ENCODE results near the gene CSNK1G2.

CSNK1G2 gene

GRCh38 chr19:1992759-1993260 lies 51.8 kb downstream of the CSNK1G2 start:
- Histone ChIP-seq H3K4me1 (ENCODE audit: control insufficient read depth, low read depth, low read length) (no peaks in the 10 kb centered on the region), H2AK5ac (ENCODE audit: low read length) (no peak overlapping the region), H3K4me3 (ENCODE audit: low read length) (no peak overlapping the region), H2BK15ac (replicated peaks; ENCODE audit: low read depth) (no peak overlapping the region), H2BK5ac (ENCODE audit: low read length) (no peak overlapping the region), H4K8ac (ENCODE audit: low read depth, low read length) (no peak overlapping the region), H3K79me1 (ENCODE audit: low read length) (no peaks in the 10 kb centered on the region), H3K18ac (ENCODE audit: low read length) (no peak overlapping the region), H3K27me3 (ENCODE audit: insufficient read depth, low read length, poor library complexity) (no peaks in the 10 kb centered on the region), H4K5ac (ENCODE audit: low read length) (no peak overlapping the region), H3K4me2 (ENCODE audit: low read length) (no peak overlapping the region), H3K27ac (ENCODE audit: low read depth, low read length) (no peak overlapping the region), H3K36me3 (ENCODE audit: control insufficient read depth, insufficient read depth, low read length) (no peaks in the 10 kb centered on the region), H3K79me2 (ENCODE audit: control insufficient read depth, insufficient read depth, low read length) (no peaks in the 10 kb centered on the region), H3K56ac (ENCODE audit: low read length) (no peak overlapping the region), H2BK120ac (ENCODE audit: low read depth, low read length) (no peak overlapping the region), H3K23ac (ENCODE audit: low read length) (no peak overlapping the region), H3K4ac (ENCODE audit: low read depth, low read length) (no peak overlapping the region), H3K9ac (ENCODE audit: low read length) (no peak overlapping the region)
- DNase-seq = peak; percentile 48
- no CpG with 5 or more reads among the region's 44 CpGs for WGBS (ENCODE audit: extremely low coverage, insufficient coverage, low lambda C conversion rate)

GRCh38 chr19:1997353-1998233 lies 56.6 kb downstream of the CSNK1G2 start:
- H3K4me3 ChIP-seq (ENCODE audit: low read length) = no peak overlapping the region
- no peak overlapping the region for H3K4me2 ChIP-seq (ENCODE audit: low read length)
- H3K36me3 ChIP-seq (ENCODE audit: control insufficient read depth, insufficient read depth, low read length) = no peaks in the 10 kb centered on the region
- H3K79me2 ChIP-seq (ENCODE audit: control insufficient read depth, insufficient read depth, low read length) = no peaks in the 10 kb centered on the region
- no peak overlapping the region for H2AK5ac ChIP-seq (ENCODE audit: low read length)
- H3K23ac ChIP-seq (ENCODE audit: low read length) = no peak overlapping the region
- H2BK120ac ChIP-seq (ENCODE audit: low read depth, low read length) = no peak overlapping the region
- H3K18ac ChIP-seq (ENCODE audit: low read length) = no peak overlapping the region
- no peak overlapping the region for H4K5ac ChIP-seq (ENCODE audit: low read length)
- H3K27ac ChIP-seq (ENCODE audit: low read depth, low read length) = no peak overlapping the region
- H3K79me1 ChIP-seq (ENCODE audit: low read length) = no peaks in the 10 kb centered on the region
- H3K27me3 ChIP-seq (ENCODE audit: insufficient read depth, low read length, poor library complexity) = no peaks in the 10 kb centered on the region
- no peak for DNase-seq
- no peak overlapping the region for H2BK5ac ChIP-seq (ENCODE audit: low read length)
- H3K4ac ChIP-seq (ENCODE audit: low read depth, low read length) = no peak overlapping the region
- no peak overlapping the region for H3K9ac ChIP-seq (ENCODE audit: low read length)
- no peak overlapping the region for H4K8ac ChIP-seq (ENCODE audit: low read depth, low read length)
- H3K4me1 ChIP-seq (ENCODE audit: control insufficient read depth, low read depth, low read length) = no peaks in the 10 kb centered on the region
- 100% methylated on average over 5 of the region's 31 CpGs for WGBS (ENCODE audit: extremely low coverage, insufficient coverage, low lambda C conversion rate)
- H2BK15ac ChIP-seq (replicated peaks; ENCODE audit: low read depth) = no peak overlapping the region
- no peak overlapping the region for H3K56ac ChIP-seq (ENCODE audit: low read length)

GRCh38 chr19:1998712-1999708 lies 58.0 kb downstream of the CSNK1G2 start:
- no CpG with 5 or more reads among the region's 52 CpGs for WGBS (ENCODE audit: extremely low coverage, insufficient coverage, low lambda C conversion rate)
- no peak overlapping the region for H3K18ac ChIP-seq (ENCODE audit: low read length)
- H2BK15ac ChIP-seq (replicated peaks; ENCODE audit: low read depth) = no peak overlapping the region
- H3K9ac ChIP-seq (ENCODE audit: low read length) = no peak overlapping the region
- no peak overlapping the region for H3K56ac ChIP-seq (ENCODE audit: low read length)
- no peak overlapping the region for H3K4me3 ChIP-seq (ENCODE audit: low read length)
- no peak overlapping the region for H3K4ac ChIP-seq (ENCODE audit: low read depth, low read length)
- no peaks in the 10 kb centered on the region for H3K79me2 ChIP-seq (ENCODE audit: control insufficient read depth, insufficient read depth, low read length)
- DNase-seq = no peak
- H3K27ac ChIP-seq (ENCODE audit: low read depth, low read length) = no peak overlapping the region
- H3K4me1 ChIP-seq (ENCODE audit: control insufficient read depth, low read depth, low read length) = no peaks in the 10 kb centered on the region
- H2AK5ac ChIP-seq (ENCODE audit: low read length) = no peak overlapping the region
- no peaks in the 10 kb centered on the region for H3K27me3 ChIP-seq (ENCODE audit: insufficient read depth, low read length, poor library complexity)
- H2BK5ac ChIP-seq (ENCODE audit: low read length) = no peak overlapping the region
- no peak overlapping the region for H4K5ac ChIP-seq (ENCODE audit: low read length)
- no peak overlapping the region for H2BK120ac ChIP-seq (ENCODE audit: low read depth, low read length)
- H4K8ac ChIP-seq (ENCODE audit: low read depth, low read length) = no peak overlapping the region
- H3K36me3 ChIP-seq (ENCODE audit: control insufficient read depth, insufficient read depth, low read length) = no peaks in the 10 kb centered on the region
- H3K4me2 ChIP-seq (ENCODE audit: low read length) = no peak overlapping the region
- H3K79me1 ChIP-seq (ENCODE audit: low read length) = no peaks in the 10 kb centered on the region
- no peak overlapping the region for H3K23ac ChIP-seq (ENCODE audit: low read length)

DNA sequence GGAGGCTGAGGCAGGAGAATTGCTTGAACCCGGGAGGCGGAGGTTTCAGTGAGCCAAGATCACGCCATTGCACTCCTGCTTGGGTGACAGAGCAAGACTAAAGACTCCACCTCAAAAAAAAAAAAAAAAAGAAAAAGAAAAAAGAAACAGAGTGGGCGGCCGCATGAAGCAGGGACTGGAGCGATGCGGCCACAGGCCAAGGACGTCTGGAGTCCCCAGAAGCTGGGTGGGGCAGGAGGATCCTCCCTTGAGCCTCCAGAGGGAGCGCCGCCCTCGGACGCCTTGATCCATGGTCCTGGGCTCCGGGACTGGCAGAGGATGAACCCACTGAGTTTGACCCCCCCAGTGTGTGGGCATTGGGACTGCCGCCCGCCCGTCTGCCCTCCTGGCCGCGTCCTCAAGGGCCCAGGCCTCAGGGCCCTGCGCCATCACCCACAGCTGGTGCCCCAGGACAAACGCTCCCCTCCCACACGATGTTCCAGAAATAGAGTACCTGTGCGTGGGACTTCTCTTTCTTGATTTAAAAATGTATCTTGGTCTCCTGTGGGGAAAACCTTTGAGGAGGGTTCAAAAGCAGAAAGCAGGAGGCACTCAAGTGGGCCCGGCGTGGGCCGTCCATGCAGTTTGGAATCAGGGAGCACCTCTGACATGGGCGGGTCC lies 59.0 kb downstream of the CSNK1G2 start:
- DNase-seq = no peak
- no peak overlapping the region for H2BK120ac ChIP-seq (ENCODE audit: low read depth, low read length)
- no peak overlapping the region for H3K9ac ChIP-seq (ENCODE audit: low read length)
- no peaks in the 10 kb centered on the region for H3K27me3 ChIP-seq (ENCODE audit: insufficient read depth, low read length, poor library complexity)
- no CpG with 5 or more reads among the region's 26 CpGs for WGBS (ENCODE audit: extremely low coverage, insufficient coverage, low lambda C conversion rate)
- no peak overlapping the region for H3K56ac ChIP-seq (ENCODE audit: low read length)
- no peak overlapping the region for H4K8ac ChIP-seq (ENCODE audit: low read depth, low read length)
- H3K4me3 ChIP-seq (ENCODE audit: low read length) = no peak overlapping the region
- H3K27ac ChIP-seq (ENCODE audit: low read depth, low read length) = no peak overlapping the region
- no peak overlapping the region for H3K4me2 ChIP-seq (ENCODE audit: low read length)
- H3K79me1 ChIP-seq (ENCODE audit: low read length) = no peaks in the 10 kb centered on the region
- H2BK5ac ChIP-seq (ENCODE audit: low read length) = no peak overlapping the region
- H3K4ac ChIP-seq (ENCODE audit: low read depth, low read length) = no peak overlapping the region
- H3K4me1 ChIP-seq (ENCODE audit: control insufficient read depth, low read depth, low read length) = no peaks in the 10 kb centered on the region
- H3K36me3 ChIP-seq (ENCODE audit: control insufficient read depth, insufficient read depth, low read length) = no peaks in the 10 kb centered on the region
- H3K18ac ChIP-seq (ENCODE audit: low read length) = no peak overlapping the region
- H3K23ac ChIP-seq (ENCODE audit: low read length) = no peak overlapping the region
- H2AK5ac ChIP-seq (ENCODE audit: low read length) = no peak overlapping the region
- H3K79me2 ChIP-seq (ENCODE audit: control insufficient read depth, insufficient read depth, low read length) = no peaks in the 10 kb centered on the region
- no peak overlapping the region for H4K5ac ChIP-seq (ENCODE audit: low read length)
- H2BK15ac ChIP-seq (replicated peaks; ENCODE audit: low read depth) = no peak overlapping the region

- H3K4me3 ChIP-seq (ENCODE audit: low read length) = no peak overlapping the region
- H3K56ac ChIP-seq (ENCODE audit: low read length) = no peak overlapping the region
- H3K4me2 ChIP-seq (ENCODE audit: low read length) = no peak overlapping the region
- no peak overlapping the region for H4K5ac ChIP-seq (ENCODE audit: low read length)
- H3K4me1 ChIP-seq (ENCODE audit: control insufficient read depth, low read depth, low read length) = no peaks in the 10 kb centered on the region
- no peaks in the 10 kb centered on the region for H3K36me3 ChIP-seq (ENCODE audit: control insufficient read depth, insufficient read depth, low read length)
- H2BK120ac ChIP-seq (ENCODE audit: low read depth, low read length) = no peak overlapping the region
- H3K4ac ChIP-seq (ENCODE audit: low read depth, low read length) = no peak overlapping the region
- no peak overlapping the region for H2BK15ac ChIP-seq (replicated peaks; ENCODE audit: low read depth)
- H2BK5ac ChIP-seq (ENCODE audit: low read length) = no peak overlapping the region
- DNase-seq = peak; percentile 13
- H4K8ac ChIP-seq (ENCODE audit: low read depth, low read length) = no peak overlapping the region
- H3K79me2 ChIP-seq (ENCODE audit: control insufficient read depth, insufficient read depth, low read length) = no peaks in the 10 kb centered on the region
- no peaks in the 10 kb centered on the region for H3K27me3 ChIP-seq (ENCODE audit: insufficient read depth, low read length, poor library complexity)
- H3K23ac ChIP-seq (ENCODE audit: low read length) = no peak overlapping the region
- H3K18ac ChIP-seq (ENCODE audit: low read length) = no peak overlapping the region
- no peaks in the 10 kb centered on the region for H3K79me1 ChIP-seq (ENCODE audit: low read length)
- H2AK5ac ChIP-seq (ENCODE audit: low read length) = no peak overlapping the region
- H3K9ac ChIP-seq (ENCODE audit: low read length) = no peak overlapping the region
- no peak overlapping the region for H3K27ac ChIP-seq (ENCODE audit: low read depth, low read length)
- no CpG with 5 or more reads among the region's 4 CpGs for WGBS (ENCODE audit: extremely low coverage, insufficient coverage, low lambda C conversion rate)
Measured at GRCh38 chr19:2003874-2004273, 62.9 kb downstream of the CSNK1G2 start.
